ENCODE measurements around the gene LCN10.
"Not testable (repeated sequence)": the region's sequence is repeated elsewhere in the genome, so short reads cannot be mapped to it uniquely, and the experiment has no call there.

Gene LCN10

DNA sequence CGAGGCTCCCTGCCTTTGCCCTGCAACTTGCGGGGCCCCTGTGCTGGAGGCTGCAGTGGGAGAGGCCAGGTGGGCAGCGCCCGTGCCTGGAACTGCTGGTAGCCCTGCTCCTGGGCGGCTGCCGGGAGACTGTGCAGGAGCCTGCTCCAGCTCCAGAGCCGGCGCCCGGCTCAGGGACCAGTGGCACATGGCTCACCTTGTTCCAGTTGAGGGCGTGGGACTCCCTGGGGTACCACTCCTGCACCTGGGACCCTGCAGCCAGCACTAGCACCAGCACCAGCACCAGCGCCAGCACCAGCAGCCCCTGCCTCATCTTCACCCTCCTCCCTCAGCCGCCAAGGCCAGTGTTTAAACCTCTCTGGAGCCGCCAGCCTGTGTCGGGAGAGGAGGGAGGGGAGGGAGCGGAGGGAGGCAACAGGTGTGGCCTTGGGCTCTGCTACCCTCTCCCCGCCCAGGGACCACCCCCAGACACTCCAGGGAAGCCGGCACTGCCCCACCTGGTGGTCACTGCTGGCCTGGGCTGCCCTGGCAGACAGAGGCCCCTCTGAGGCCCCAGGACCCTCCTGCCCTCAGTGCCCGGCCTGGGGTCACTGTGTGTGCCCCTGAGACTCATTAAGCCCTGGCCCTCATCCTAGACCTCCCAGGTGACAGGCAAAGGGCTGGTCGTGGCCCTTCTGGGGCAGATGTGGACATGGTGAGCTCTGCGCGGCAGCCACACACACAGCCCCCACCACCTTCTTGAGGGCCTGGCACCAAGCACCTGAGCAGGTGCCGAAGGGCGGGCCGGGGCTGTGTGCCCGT is at the start of gene LCN10:
LCN10 (minus strand) TSS at position 350 of the 801 bp plus-strand sequence; CDS start at position 313, 37 bp downstream.
- H3K27ac ChIP-seq (ENCODE audit: low read length), result no peak within 1 kb of the TSS
- H3K36me3 ChIP-seq (ENCODE audit: control insufficient read depth in 2 of 2, insufficient read depth in 2 of 2, low read length in 2 of 2), result no peaks in the 10 kb centered on the region
- no peak within 1 kb of the TSS for H3K4me3 ChIP-seq (ENCODE audit: low read length in 2 of 2)
- peaks cover 27 to 30% of the 10 kb centered on the region in 2 donors for H3K27me3 ChIP-seq (ENCODE audit: control insufficient read depth in 1 of 2, insufficient read depth in 2 of 2, low read length in 2 of 2)
- H3K9ac ChIP-seq (ENCODE audit: low read length in 2 of 2), result no peak within 1 kb of the TSS
- no peaks in the 10 kb centered on the region for H3K9me3 ChIP-seq (ENCODE audit: control insufficient read depth in 2 of 2, low read length in 2 of 2)
- H3K4me1 ChIP-seq (ENCODE audit: control insufficient read depth, insufficient read depth, low read length), result peaks cover 2% of the 10 kb centered on the region

DNA sequence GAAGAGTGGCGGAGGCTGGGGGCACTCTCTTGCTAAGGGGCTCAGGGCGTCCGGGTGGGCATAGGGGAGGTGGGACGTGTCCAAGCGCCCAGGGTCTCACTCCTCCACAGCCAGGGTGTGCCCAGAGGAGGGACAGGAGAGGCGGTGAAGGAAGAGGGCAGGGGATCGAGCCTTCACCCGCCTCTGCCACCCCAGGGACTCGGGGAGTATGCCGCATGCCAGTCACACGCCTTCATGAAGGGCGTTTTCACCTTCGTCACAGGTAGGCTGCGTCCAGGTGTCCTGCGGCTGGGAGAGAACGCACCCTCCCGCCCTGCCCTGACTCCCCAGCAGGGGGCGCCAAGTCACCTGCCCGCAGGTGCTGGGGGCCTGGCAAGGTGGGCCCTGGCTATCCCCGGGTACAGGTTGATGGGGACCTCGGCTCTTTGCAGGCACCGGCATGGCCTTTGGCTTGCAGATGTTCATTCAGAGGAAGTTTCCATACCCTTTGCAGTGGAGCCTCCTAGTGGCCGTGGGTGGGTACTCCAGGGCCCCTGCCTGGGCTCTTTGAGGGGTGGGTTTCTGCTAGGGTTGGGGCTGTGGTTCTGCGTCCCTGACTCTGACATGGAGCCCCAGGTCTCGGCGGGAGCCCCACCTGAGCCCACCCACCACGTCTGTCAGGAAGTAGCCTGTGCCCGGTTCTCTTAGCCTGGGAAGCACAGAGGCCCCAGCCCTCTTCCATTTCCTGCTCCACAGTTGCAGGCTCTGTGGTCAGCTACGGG is 49.0 kb upstream of the LCN10 start:
- Histone ChIP-seq H3K9me3 (ENCODE audit: control insufficient read depth in 2 of 2, low read length in 2 of 2) (no peaks in the 10 kb centered on the region), H3K9ac (ENCODE audit: low read length in 2 of 2) (peak overlapping the region; percentile 80 to 83), H3K36me3 (ENCODE audit: control insufficient read depth in 2 of 2, insufficient read depth in 2 of 2, low read length in 2 of 2) (no peaks in the 10 kb centered on the region), H3K27me3 (ENCODE audit: control insufficient read depth in 1 of 2, insufficient read depth in 2 of 2, low read length in 2 of 2) (peaks cover 5 to 7% of the 10 kb centered on the region in 2 donors), H3K4me1 (ENCODE audit: control insufficient read depth, insufficient read depth, low read length) (peaks cover 21% of the 10 kb centered on the region), H3K27ac (ENCODE audit: low read length) (peak overlapping the region; percentile 76), H3K4me3 (ENCODE audit: low read length in 2 of 2) (peak overlapping the region; percentile 88 to 90)

DNA sequence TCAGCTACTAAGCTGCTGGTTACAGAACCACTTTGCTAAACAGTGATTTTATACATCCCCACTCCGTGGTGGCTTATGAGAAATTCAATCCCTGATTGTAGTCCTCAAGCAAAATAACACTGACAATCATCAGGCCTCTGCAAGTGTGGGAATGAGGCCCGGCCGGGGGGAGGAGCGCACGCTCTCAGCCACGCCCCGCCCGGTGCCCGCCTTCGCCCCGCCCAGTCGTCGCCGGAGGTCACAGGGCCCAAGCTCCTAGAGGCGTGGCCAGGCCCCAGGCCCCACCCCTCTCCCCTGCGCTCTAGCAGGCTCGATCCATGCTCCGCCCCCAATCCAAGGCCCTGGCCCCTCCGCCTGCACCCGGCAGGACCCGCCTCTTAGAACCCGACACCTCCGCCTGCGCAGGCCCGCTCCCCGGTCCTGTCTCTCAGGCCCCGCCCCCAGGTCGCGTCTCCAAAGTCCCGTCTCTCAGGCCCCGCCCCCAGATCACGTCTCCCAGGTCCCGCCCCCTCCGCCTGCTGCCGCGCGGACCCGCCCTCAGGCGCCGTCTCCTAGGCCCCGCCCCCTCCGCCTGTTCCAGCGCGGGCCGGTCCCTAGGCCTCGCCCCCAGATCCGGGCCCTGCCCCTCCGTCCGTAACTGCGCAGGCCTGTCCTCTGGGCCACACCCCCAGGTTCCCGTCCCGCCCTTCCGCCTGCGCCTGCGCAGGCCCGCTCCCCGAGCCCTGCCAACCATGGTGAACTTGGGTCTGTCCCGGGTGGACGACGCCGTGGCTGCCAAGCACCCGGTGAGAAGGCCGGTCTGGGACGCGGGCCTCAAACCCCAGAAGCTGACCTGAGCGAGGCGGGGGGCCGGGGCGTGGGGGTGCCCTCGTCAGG is 48.1 kb upstream of the LCN10 start, which contains the start of gene TMEM141:
TMEM141 (plus strand) TSS at position 705 of the 876 bp plus-strand sequence; CDS start at position 732, 27 bp downstream.
- peaks cover 21% of the 10 kb centered on the region for H3K4me1 ChIP-seq (ENCODE audit: control insufficient read depth, insufficient read depth, low read length)

DNA sequence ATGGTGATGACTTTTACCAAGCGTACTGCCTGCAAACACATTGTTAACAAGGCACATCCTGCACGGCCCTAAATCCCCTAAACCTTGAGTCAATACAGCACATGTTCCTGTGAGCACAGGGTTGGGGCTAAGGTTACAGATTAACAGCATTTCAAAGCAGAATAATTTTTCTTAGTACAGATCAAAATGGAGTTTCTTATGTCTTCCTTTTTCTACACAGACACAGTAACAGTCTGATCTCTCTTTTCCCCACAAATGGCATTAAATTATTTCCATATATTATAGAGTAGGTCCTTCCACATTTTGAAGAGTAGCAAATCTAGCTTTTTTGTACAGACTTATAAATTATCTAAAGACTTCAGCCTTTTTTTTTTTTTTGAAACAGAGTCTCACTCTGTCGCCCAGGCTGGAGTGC is 46.8 kb upstream of the LCN10 start:
- no peaks in the 10 kb centered on the region for H3K36me3 ChIP-seq (ENCODE audit: control insufficient read depth in 2 of 2, insufficient read depth in 2 of 2, low read length in 2 of 2)
- no peaks in the 10 kb centered on the region for H3K27me3 ChIP-seq (ENCODE audit: control insufficient read depth in 1 of 2, insufficient read depth in 2 of 2, low read length in 2 of 2)
- H3K4me1 ChIP-seq (ENCODE audit: control insufficient read depth, insufficient read depth, low read length), result peaks cover 21% of the 10 kb centered on the region
- H3K4me3 ChIP-seq (ENCODE audit: low read length in 2 of 2), result no peak overlapping the region
- H3K27ac ChIP-seq (ENCODE audit: low read length), result no peak overlapping the region
- no peak overlapping the region for H3K9ac ChIP-seq (ENCODE audit: low read length in 2 of 2)
- no peaks in the 10 kb centered on the region for H3K9me3 ChIP-seq (ENCODE audit: control insufficient read depth in 2 of 2, low read length in 2 of 2)

More for the DNA sequence above, 48.1 kb upstream of the LCN10 start, which contains the start of gene TMEM141:
- Histone ChIP-seq H3K4me3 (ENCODE audit: low read length in 2 of 2) (peak within 1 kb of the TSS; percentile 88 to 90), H3K9ac (ENCODE audit: low read length in 2 of 2) (peak within 1 kb of the TSS; percentile 80 to 83), H3K9me3 (ENCODE audit: control insufficient read depth in 2 of 2, low read length in 2 of 2) (no peaks in the 10 kb centered on the region), H3K27ac (ENCODE audit: low read length) (peak within 1 kb of the TSS; percentile 76), H3K36me3 (ENCODE audit: control insufficient read depth in 2 of 2, insufficient read depth in 2 of 2, low read length in 2 of 2) (no peaks in the 10 kb centered on the region), H3K27me3 (ENCODE audit: control insufficient read depth in 1 of 2, insufficient read depth in 2 of 2, low read length in 2 of 2) (no peaks in the 10 kb centered on the region)

DNA sequence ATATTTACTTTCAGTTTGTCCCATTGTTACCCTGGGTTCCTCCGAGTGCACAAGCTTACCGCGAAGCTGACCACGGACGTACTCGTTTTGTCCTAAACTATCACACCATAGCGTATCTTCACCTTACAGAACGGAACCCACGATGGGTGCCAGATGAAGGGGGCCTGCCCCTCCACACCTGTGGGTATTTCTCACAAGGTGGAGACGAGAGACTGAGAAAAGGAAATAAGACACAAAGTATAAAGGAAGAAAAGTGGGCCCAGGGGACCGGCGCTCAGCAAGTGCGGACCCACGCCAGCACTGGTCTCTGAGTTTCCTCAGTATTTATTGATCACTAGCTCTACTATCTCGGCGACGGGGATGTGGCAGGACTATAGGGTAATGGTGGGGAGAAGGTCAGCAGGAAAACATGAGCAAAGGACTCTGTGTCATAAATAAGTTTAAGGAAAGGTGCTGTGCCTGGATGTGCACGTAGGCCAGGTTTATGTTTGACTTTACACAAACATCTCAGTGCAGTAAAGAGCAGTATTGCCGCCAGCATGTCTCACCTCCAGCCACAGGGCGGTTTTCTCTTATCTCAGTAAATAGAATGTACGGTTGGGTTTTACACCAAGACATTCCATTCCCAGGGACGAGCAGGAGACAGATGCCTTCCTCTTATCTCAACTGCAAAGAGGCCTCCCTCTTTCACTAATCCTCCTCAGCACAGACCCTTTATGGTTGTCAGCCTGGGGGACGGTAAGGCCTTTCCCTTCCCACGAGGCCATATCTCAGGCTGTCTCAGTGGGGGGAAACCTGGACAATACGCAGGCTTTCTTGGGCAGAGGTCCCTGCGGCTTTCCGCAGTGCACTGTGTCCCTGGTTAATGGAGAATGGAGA is 46.1 kb upstream of the LCN10 start:
- H3K4me3 ChIP-seq (ENCODE audit: low read length in 2 of 2); H3K27me3 ChIP-seq (ENCODE audit: control insufficient read depth in 1 of 2, insufficient read depth in 2 of 2, low read length in 2 of 2); H3K27ac ChIP-seq (ENCODE audit: low read length); H3K9ac ChIP-seq (ENCODE audit: low read length in 2 of 2); H3K36me3 ChIP-seq (ENCODE audit: control insufficient read depth in 2 of 2, insufficient read depth in 2 of 2, low read length in 2 of 2); H3K9me3 ChIP-seq (ENCODE audit: control insufficient read depth in 2 of 2, low read length in 2 of 2): not testable (repeated sequence)
- H3K4me1 ChIP-seq (ENCODE audit: control insufficient read depth, insufficient read depth, low read length), result peaks cover 21% of the 10 kb centered on the region

DNA sequence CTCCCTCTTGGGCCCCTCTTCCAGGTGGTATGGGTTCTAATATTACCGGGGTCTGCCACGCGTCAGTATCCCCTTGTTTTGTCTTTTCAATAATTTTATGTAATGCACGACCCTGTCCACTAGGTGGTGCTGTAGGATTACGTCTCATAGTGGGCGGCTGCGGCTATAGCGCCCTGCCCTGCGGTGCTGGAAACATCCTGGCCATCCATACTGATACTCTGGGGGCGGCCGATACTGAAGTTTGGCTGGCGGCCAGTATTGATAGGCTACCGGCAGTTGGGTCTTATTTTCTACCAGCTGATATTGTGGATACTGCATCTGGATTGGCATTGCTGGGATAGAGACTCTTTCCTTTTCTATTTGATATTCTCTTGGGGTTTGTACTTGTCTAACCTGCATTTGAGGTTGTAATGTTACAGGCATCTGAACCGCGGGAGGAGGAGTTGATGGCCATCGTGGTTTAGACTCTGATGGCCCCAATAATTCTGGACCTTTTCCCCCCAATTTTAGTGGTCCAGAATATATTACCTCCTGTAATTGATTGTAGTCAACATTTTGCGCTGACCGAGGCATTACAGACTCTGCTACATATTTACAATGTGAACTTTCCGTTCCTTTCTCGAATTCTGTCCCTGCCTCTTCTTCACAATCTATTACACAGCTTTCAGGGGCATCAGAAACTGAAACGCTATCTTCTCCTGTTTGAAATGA is 45.1 kb upstream of the LCN10 start:
- H3K9me3 ChIP-seq (ENCODE audit: control insufficient read depth in 2 of 2, low read length in 2 of 2), result no peaks in the 10 kb centered on the region
- H3K27ac ChIP-seq (ENCODE audit: low read length), result no peak overlapping the region
- no peak overlapping the region for H3K9ac ChIP-seq (ENCODE audit: low read length in 2 of 2)
- H3K4me3 ChIP-seq (ENCODE audit: low read length in 2 of 2), result no peak overlapping the region
- H3K27me3 ChIP-seq (ENCODE audit: control insufficient read depth in 1 of 2, insufficient read depth in 2 of 2, low read length in 2 of 2), result no peaks in the 10 kb centered on the region
- H3K4me1 ChIP-seq (ENCODE audit: control insufficient read depth, insufficient read depth, low read length), result peaks cover 19% of the 10 kb centered on the region
- H3K36me3 ChIP-seq (ENCODE audit: control insufficient read depth in 2 of 2, insufficient read depth in 2 of 2, low read length in 2 of 2), result no peaks in the 10 kb centered on the region

DNA sequence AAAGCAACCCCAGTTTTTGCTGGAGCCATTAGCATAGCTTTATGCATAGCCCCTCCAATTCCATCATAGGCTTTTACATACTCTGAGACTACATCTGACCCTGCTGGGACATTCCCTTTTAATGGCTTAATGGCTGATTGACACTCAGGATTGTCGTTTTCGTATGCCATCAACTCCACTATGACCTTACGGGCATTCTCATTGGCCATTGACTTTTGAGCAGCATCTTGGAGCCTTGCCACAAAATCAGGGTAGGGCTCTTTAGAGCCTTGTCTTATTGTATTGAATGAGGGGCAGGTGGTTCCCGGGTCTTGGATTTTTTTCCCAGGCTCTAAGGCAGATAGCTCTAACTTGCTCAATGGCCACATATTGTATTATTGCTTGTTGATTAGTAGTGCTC is 44.2 kb upstream of the LCN10 start:
- not testable (repeated sequence) for H3K9me3 ChIP-seq (ENCODE audit: control insufficient read depth in 2 of 2, low read length in 2 of 2); H3K9ac ChIP-seq (ENCODE audit: low read length in 2 of 2); H3K36me3 ChIP-seq (ENCODE audit: control insufficient read depth in 2 of 2, insufficient read depth in 2 of 2, low read length in 2 of 2); H3K27me3 ChIP-seq (ENCODE audit: control insufficient read depth in 1 of 2, insufficient read depth in 2 of 2, low read length in 2 of 2); H3K27ac ChIP-seq (ENCODE audit: low read length); H3K4me3 ChIP-seq (ENCODE audit: low read length in 2 of 2)
- H3K4me1 ChIP-seq (ENCODE audit: control insufficient read depth, insufficient read depth, low read length), result peaks cover 11% of the 10 kb centered on the region

DNA sequence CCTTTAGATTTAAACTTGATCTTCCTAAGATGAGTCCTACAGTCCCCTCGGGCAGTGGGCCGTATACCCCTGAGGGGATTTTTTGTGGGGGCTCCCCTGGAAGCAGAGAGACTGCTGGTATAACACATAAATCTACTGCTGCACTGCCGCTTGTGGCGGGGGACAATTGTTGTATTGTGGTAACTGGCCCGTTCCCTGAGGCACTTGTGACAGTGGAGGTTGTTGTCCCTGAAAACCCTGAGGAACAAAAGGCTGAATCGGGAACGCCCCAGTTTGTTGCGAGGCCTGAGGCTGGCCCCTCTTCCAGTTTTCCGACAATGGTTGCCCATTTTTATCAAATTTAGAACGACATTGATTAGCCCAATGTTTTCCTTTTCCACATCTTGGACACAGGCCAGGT is 43.7 kb upstream of the LCN10 start:
- Histone ChIP-seq H3K4me1 (ENCODE audit: control insufficient read depth, insufficient read depth, low read length) (peaks cover 6% of the 10 kb centered on the region), H3K27ac (ENCODE audit: low read length) (no peak overlapping the region), H3K36me3 (ENCODE audit: control insufficient read depth in 2 of 2, insufficient read depth in 2 of 2, low read length in 2 of 2) (no peaks in the 10 kb centered on the region), H3K9me3 (ENCODE audit: control insufficient read depth in 2 of 2, low read length in 2 of 2) (no peaks in the 10 kb centered on the region), H3K4me3 (ENCODE audit: low read length in 2 of 2) (no peak overlapping the region), H3K9ac (ENCODE audit: low read length in 2 of 2) (no peak overlapping the region), H3K27me3 (ENCODE audit: control insufficient read depth in 1 of 2, insufficient read depth in 2 of 2, low read length in 2 of 2) (no peaks in the 10 kb centered on the region)

DNA sequence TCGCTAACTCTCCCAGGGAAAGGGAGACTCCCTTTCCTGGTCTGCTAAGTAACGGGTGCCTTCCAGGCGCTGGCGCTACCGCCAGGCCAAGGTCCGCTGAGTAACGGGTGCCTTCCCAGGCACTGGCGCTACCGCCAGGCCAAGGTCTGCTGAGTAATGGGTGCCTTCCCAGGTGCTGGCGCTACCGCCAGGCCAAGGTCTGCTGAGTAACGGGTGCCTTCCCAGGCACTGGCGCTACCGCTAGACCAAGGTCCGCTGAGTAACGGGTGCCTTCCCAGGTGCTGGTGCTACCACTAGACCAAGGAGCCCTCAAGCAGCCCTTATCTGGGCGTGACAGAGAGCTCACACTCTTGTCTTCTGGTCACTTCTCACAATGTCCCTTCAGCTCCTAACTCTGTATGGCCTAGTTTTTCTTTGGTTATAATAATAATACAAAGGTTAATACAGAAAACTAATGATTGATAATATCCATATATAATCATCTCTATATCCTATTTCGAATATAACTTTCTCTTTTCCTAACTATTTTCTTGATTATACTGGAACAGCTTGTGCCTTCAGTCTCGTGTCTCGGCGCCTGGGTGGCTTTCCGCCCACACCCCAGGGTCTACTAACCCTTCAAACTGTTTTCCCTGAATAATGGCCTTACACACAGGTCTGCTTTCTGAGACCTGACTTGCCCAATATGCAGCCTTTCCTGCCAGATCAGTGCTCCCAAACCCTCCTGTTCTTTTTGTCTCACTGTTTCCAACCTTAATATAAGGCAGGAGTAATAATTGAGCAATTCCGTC is 43.0 kb upstream of the LCN10 start:
- not testable (repeated sequence) for H3K9ac ChIP-seq (ENCODE audit: low read length in 2 of 2)

More for the DNA sequence above, 43.0 kb upstream of the LCN10 start:
- not testable (repeated sequence) for H3K27ac ChIP-seq (ENCODE audit: low read length); H3K4me1 ChIP-seq (ENCODE audit: control insufficient read depth, insufficient read depth, low read length); H3K9me3 ChIP-seq (ENCODE audit: control insufficient read depth in 2 of 2, low read length in 2 of 2); H3K27me3 ChIP-seq (ENCODE audit: control insufficient read depth in 1 of 2, insufficient read depth in 2 of 2, low read length in 2 of 2); H3K4me3 ChIP-seq (ENCODE audit: low read length in 2 of 2); H3K36me3 ChIP-seq (ENCODE audit: control insufficient read depth in 2 of 2, insufficient read depth in 2 of 2, low read length in 2 of 2)
